Gastroesophageal sphincter (tissue), 4 donors: ENCODE results near the gene MARK2. TPM values are rescaled to one million over a fixed set of nuclear protein-coding genes. Genes with fewer than 3 reads are reported as not detected.

Experiments
- ATAC-seq: fragments of 150-250 bp; one replicate; pipeline ENCODE4 v1.9.1; 2016; ENCODE audit warnings: mild to moderate bottlenecking, moderate library complexity
- H3K27ac ChIP-seq, 4 donors: fragments of 200-600 bp; sonication (generic) in 3 of 4; 1 replicate in 3 of 4; 2 replicates in 1 of 4; pipeline ENCODE4 v1.5.1; 2016 to 2019
- H3K27me3 ChIP-seq: fragments of 200-600 bp; sonication (generic); one replicate; pipeline ENCODE4 v1.5.1; 2019
- H3K36me3 ChIP-seq, 2 donors: fragments of 200-600 bp; sonication (generic); one replicate each; pipeline ENCODE4 v1.5.1; 2019; ENCODE audit warnings: control low read depth in 1 of 2
- H3K4me1 ChIP-seq, 3 donors: fragments of 200-600 bp; sonication (generic); 1 replicate in 2 of 3; 2 replicates in 1 of 3; pipeline ENCODE4 v1.5.1; 2016 to 2019; ENCODE audit warnings: control low read depth in 2 of 3
- H3K4me3 ChIP-seq, 2 donors: fragments of 200-600 bp; sonication (generic); one replicate each; pipeline ENCODE4 v1.5.1; 2019; ENCODE audit warnings: mild to moderate bottlenecking in 1 of 2, moderate library complexity in 1 of 2
- H3K9me3 ChIP-seq, 3 donors: fragments of 200-600 bp; sonication (generic); one replicate each; pipeline ENCODE4 v1.5.1; 2017 to 2019; ENCODE audit warnings: control low read depth in 2 of 3
- EP300 ChIP-seq: sonication (generic); formaldehyde crosslinking; IDR thresholded peaks from one replicate; pipeline ENCODE4 v1.6.1; 2017; ENCODE audit warnings: antibody characterized with exemption, mild to moderate bottlenecking
- POLR2A ChIP-seq, 2 donors: fragments of 450-650 bp; IDR thresholded peaks; one replicate each; pipeline ENCODE4 v1.6.1; 2017; ENCODE audit warnings: antibody characterized with exemption in 2 of 2, mild to moderate bottlenecking in 2 of 2, moderate library complexity in 1 of 2
- POLR2AphosphoS5 ChIP-seq: sonication (generic); formaldehyde crosslinking; IDR thresholded peaks from one replicate; pipeline ENCODE4 v1.6.1; 2017; ENCODE audit warnings: antibody characterized with exemption
- WGBS, 2 donors: methylation state at CpG; one replicate each; pipeline ENCODE4 v1.1.5; 2018; ENCODE audit warnings: low coverage in 1 of 2; 5-methylcytosine and 5-hydroxymethylcytosine counted together
- total RNA-seq, 4 donors: library from RNA; depleted of rRNA; stranded (reverse); fragments of >200 nt; gene quantifications; one replicate each; pipeline ENCODE4 v1.1.0, GENCODE V29; 2016
- TF ChIP-seq, protein P1 (sequence below), 4 experiments: fragments of 200-600 bp in 2 of 4; fragments of 450-650 bp in 2 of 4; sonication (generic) in 1 of 4; IDR thresholded peaks; one replicate each; pipeline ENCODE4 v1.5.1; 2017 to 2019; ENCODE audit warnings: antibody characterized with exemption in 4 of 4, mild to moderate bottlenecking in 2 of 4, moderate library complexity in 2 of 4

MARK2 gene
- 10 to 100 TPM; 17.4 to 42.5 (median 23.8) TPM for total RNA-seq

DNA sequence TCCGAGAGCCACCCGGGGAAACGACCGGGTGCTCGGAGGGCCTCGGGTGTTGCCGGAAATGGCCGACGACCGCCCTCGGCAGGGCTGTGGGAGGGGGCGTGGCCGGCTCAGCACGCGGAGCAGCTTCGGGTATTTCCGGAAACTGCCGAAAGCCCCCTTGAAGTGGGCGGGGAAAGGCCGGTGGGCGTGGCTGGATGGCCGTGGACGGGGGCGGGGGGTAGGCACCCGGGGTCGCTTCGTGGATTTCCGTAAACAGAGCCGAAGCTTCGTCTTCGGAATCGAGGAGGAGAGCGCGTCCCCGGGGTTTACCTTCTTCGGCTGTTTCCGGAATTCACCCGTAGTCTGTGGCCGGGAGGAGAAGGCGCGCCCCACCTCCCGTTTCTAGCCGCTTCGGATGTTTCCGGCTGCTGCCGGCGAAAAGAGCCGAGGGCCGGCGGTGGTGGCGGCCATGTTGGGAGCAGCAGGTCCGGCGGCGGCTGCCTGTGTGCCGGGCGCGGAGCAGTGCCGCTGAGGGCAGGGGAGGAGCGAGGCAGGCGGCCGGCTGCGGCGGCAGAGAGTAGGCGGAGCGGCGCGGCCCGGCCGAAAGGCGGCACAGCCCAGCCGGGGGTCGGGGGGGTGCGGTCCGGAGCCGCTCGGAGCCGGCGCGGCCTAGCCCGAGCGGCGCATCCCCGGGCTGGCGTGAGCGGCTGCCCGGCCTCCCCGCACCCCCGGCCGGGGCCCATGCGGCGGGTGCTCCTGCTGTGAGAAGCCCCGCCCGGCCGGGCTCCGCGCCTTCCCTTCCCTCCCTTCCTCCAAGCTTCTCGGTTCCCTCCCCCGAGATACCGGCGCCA, at the start of gene MARK2:
MARK2 (plus strand) TSS at position 433 of the 830 bp plus-strand sequence; CDS start at position 830, 397 bp downstream.
- 0% methylated on average over 4 to 11 of the region's 100 CpGs for WGBS, 2 donors
- ATAC-seq: peak; percentile 92
- TF ChIP-seq, protein P1, sequence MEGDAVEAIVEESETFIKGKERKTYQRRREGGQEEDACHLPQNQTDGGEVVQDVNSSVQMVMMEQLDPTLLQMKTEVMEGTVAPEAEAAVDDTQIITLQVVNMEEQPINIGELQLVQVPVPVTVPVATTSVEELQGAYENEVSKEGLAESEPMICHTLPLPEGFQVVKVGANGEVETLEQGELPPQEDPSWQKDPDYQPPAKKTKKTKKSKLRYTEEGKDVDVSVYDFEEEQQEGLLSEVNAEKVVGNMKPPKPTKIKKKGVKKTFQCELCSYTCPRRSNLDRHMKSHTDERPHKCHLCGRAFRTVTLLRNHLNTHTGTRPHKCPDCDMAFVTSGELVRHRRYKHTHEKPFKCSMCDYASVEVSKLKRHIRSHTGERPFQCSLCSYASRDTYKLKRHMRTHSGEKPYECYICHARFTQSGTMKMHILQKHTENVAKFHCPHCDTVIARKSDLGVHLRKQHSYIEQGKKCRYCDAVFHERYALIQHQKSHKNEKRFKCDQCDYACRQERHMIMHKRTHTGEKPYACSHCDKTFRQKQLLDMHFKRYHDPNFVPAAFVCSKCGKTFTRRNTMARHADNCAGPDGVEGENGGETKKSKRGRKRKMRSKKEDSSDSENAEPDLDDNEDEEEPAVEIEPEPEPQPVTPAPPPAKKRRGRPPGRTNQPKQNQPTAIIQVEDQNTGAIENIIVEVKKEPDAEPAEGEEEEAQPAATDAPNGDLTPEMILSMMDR (IDR thresholded peaks at IDR 0.05): peak in 2 of 4 experiments; percentile 20 to 28
- TF ChIP-seq POLR2A (IDR thresholded peaks at IDR 0.05): peak; percentile 61 to 71
- peak; percentile 47 for TF ChIP-seq POLR2AphosphoS5
- TF ChIP-seq EP300: no peak
- Histone ChIP-seq H3K4me1 (peaks cover 0 to 60% (median 35%) of the 10 kb centered on the region in 3 donors), H3K4me3 (peak within 1 kb of the TSS; percentile 57 to 93), H3K27ac (peak within 1 kb of the TSS; percentile 30 to 94 (median 88)), H3K9me3 (no peaks in the 10 kb centered on the region), H3K27me3 (no peaks in the 10 kb centered on the region), H3K36me3 (peaks cover 0 to 8% of the 10 kb centered on the region in 2 donors)

- no peak for ATAC-seq
- H3K9me3 ChIP-seq: peaks cover 0 to 19% (median 0%) of the 10 kb centered on the region in 3 donors
Measured at GRCh38 chr11:63791495-63792167, 47.3 kb upstream of the MARK2 start.

GRCh38 chr11:63793161-63793560, 45.7 kb upstream of the MARK2 start:
- ATAC-seq: no peak
- H3K27ac ChIP-seq: no peak overlapping the region
- H3K27me3 ChIP-seq: no peaks in the 10 kb centered on the region
- peaks cover 0 to 19% (median 0%) of the 10 kb centered on the region in 3 donors for H3K9me3 ChIP-seq
- no peak overlapping the region for H3K4me3 ChIP-seq
- no peaks in the 10 kb centered on the region for H3K4me1 ChIP-seq
- TF ChIP-seq, protein P1 (IDR thresholded peaks at IDR 0.05): no peak
- TF ChIP-seq EP300: no peak
- no peak for TF ChIP-seq POLR2A (IDR thresholded peaks at IDR 0.05)
- no peak for TF ChIP-seq POLR2AphosphoS5
- no peaks in the 10 kb centered on the region for H3K36me3 ChIP-seq

More at GRCh38 chr11:63791495-63792167, 47.3 kb upstream of the MARK2 start:
- H3K4me3 ChIP-seq: no peak overlapping the region
- H3K4me1 ChIP-seq: no peaks in the 10 kb centered on the region
- WGBS, 2 donors: 86 to 94% methylated on average over 5 to 6 of the region's 6 CpGs
- no peaks in the 10 kb centered on the region for H3K27me3 ChIP-seq
- TF ChIP-seq EP300 (no peak), POLR2A (IDR thresholded peaks at IDR 0.05) (no peak), POLR2AphosphoS5 (no peak)
- TF ChIP-seq, protein P1 (IDR thresholded peaks at IDR 0.05): no peak
- H3K27ac ChIP-seq: no peak overlapping the region
- H3K36me3 ChIP-seq: no peaks in the 10 kb centered on the region

- WGBS, 2 donors: 86 to 88% methylated on average over 3 to 11 of the region's 11 CpGs
- Histone ChIP-seq H3K4me3 (no peak overlapping the region), H3K9me3 (peaks cover 0 to 19% (median 0%) of the 10 kb centered on the region in 3 donors), H3K27me3 (no peaks in the 10 kb centered on the region), H3K4me1 (no peaks in the 10 kb centered on the region), H3K27ac (no peak overlapping the region), H3K36me3 (no peaks in the 10 kb centered on the region)
- TF ChIP-seq, protein P1 (IDR thresholded peaks at IDR 0.05): no peak
- TF ChIP-seq POLR2A (IDR thresholded peaks at IDR 0.05) (no peak), EP300 (no peak), POLR2AphosphoS5 (no peak)
- no peak for ATAC-seq
Measured at GRCh38 chr11:63795066-63795465, 43.8 kb upstream of the MARK2 start.
